SK-N-SH (cell line): ENCODE measurements around the gene DBNDD2. TPM values are rescaled to one million over a fixed set of nuclear protein-coding genes. Genes with fewer than 3 reads are reported as not detected.
A peak's percentile ranks its signal among the peaks of the same experiment; 100 is the strongest.

Experiments
- CTCF ChIA-PET: fragments of 300-600, 350-600 bp; formaldehyde crosslinking; extraction: SDS; loops from one replicate; lab custom pipeline; 2021; lab: Yijun Ruan, JAX
- POLR2A ChIA-PET: fragments of 350-600 bp; sonication (Branson Sonifier 250); formaldehyde crosslinking; extraction: SDS; loops from one replicate; lab custom pipeline; 2020; ENCODE audit warnings: antibody characterized with exemption, inconsistent platforms; lab: Yijun Ruan, JAX
- DNase-seq: peaks from one replicate; pipeline ENCODE4 v3.0.0; 2012
- H2AFZ ChIP-seq: fragments of 200-600 bp; sonication (generic); 2 replicates; pipeline ENCODE4 v1.8.1; 2016; ENCODE audit warnings: antibody characterized with exemption, mild to moderate bottlenecking, low read depth
- H3F3A ChIP-seq: fragments of 200-600 bp; sonication (generic); replicated peaks from 2 replicates; pipeline ENCODE3; 2016; ENCODE audit warnings: antibody characterized with exemption, mild to moderate bottlenecking; ENCODE audit not compliant: insufficient read depth
- H3K27ac ChIP-seq, 2 experiments: fragments of 200-500 bp in 1 of 2; fragments of 200-600 bp in 1 of 2; sonication (Bioruptor generic) in 1 of 2; sonication (generic), shearing (Covaris generic) in 1 of 2; 2 replicates each; pipeline versions ENCODE4 v1.5.1 to v1.6.1; 2014 to 2016; ENCODE audit warnings: low read depth in 2 of 2, inconsistent platforms in 1 of 2, low read length in 1 of 2, mild to moderate bottlenecking in 1 of 2, mixed read lengths in 1 of 2
- H3K27me3 ChIP-seq: fragments of 200-600 bp; sonication (generic), shearing (Covaris generic); 2 replicates; pipeline ENCODE4 v1.6.1; 2016; ENCODE audit warnings: mixed run types; ENCODE audit not compliant: insufficient read depth
- H3K36me3 ChIP-seq, 2 experiments: fragments of 200-500 bp in 1 of 2; fragments of 200-600 bp in 1 of 2; sonication (Bioruptor generic) in 1 of 2; sonication (generic) in 1 of 2; replicated peaks in 1 of 2; 2 replicates each; pipeline versions ENCODE3 to v1.5.1; 2014 to 2016; ENCODE audit warnings: low read length in 1 of 2, mild to moderate bottlenecking in 1 of 2; ENCODE audit not compliant: insufficient read depth in 2 of 2, control insufficient read depth in 1 of 2
- H3K4me1 ChIP-seq, 2 experiments: fragments of 200-500 bp in 1 of 2; fragments of 200-600 bp in 1 of 2; sonication (Bioruptor generic) in 1 of 2; sonication (generic), shearing (Covaris generic) in 1 of 2; 2 replicates each; pipeline versions ENCODE4 v1.5.1 to v1.6.1; 2014 to 2016; ENCODE audit warnings: low read depth in 1 of 2, low read length in 1 of 2, mixed run types in 1 of 2; ENCODE audit not compliant: insufficient read depth in 2 of 2, control insufficient read depth in 1 of 2
- H3K4me2 ChIP-seq: fragments of 200-600 bp; sonication (generic), shearing (Covaris generic); 2 replicates; pipeline ENCODE4 v1.6.1; 2017; ENCODE audit warnings: mixed run types
- H3K4me3 ChIP-seq, 2 experiments: fragments of 200-500 bp in 1 of 2; fragments of 200-600 bp in 1 of 2; sonication (Bioruptor generic) in 1 of 2; sonication (generic), shearing (Covaris generic) in 1 of 2; 2 replicates each; pipeline versions ENCODE4 v1.5.1 to v1.8.1; 2014 to 2016; ENCODE audit warnings: low read depth in 2 of 2, inconsistent platforms in 1 of 2, low read length in 1 of 2, mild to moderate bottlenecking in 1 of 2, mixed read lengths in 1 of 2, moderate library complexity in 1 of 2
- H3K79me2 ChIP-seq: fragments of 200-600 bp; sonication (generic); 2 replicates; pipeline ENCODE4 v1.8.1; 2017; ENCODE audit warnings: mild to moderate bottlenecking; ENCODE audit not compliant: insufficient read depth
- H3K9ac ChIP-seq: fragments of 200-600 bp; sonication (generic); 2 replicates; pipeline ENCODE4 v1.6.1; 2017; ENCODE audit warnings: mixed run types
- H3K9me2 ChIP-seq: fragments of 200-600 bp; sonication (generic); 2 replicates; pipeline ENCODE4 v1.6.1; 2017; ENCODE audit warnings: mixed run types
- H3K9me3 ChIP-seq: fragments of 200-600 bp; sonication (generic); 2 replicates; pipeline ENCODE4 v1.6.1; 2017; ENCODE audit warnings: mixed run types, mild to moderate bottlenecking, moderate library complexity
- H4K20me1 ChIP-seq: fragments of 200-600 bp; sonication (generic); 2 replicates; pipeline ENCODE4 v1.6.1; 2017; ENCODE audit warnings: mild to moderate bottlenecking, mixed run types; ENCODE audit not compliant: insufficient read depth
- CHD2 ChIP-seq: fragments of 150-350 bp; IDR thresholded peaks from 2 replicates; pipeline ENCODE4 v1.6.1; 2018; ENCODE audit warnings: low read length; ENCODE audit not compliant: partially characterized antibody
- EZH2phosphoT487 ChIP-seq: fragments of 200-600 bp; sonication (generic); IDR thresholded peaks from 2 replicates; pipeline ENCODE4 v1.6.1; 2017; ENCODE audit warnings: low read depth, mixed run types, mild to moderate bottlenecking, antibody characterized with exemption, moderate library complexity, borderline replicate concordance
- FOXJ3 ChIP-seq: sonication (generic); formaldehyde crosslinking; IDR thresholded peaks from 2 replicates; pipeline ENCODE4 v1.5.1; 2020; ENCODE audit warnings: mild to moderate bottlenecking, missing genetic modification reagents
- MXI1 ChIP-seq: IDR thresholded peaks from 2 replicates; pipeline ENCODE4 v1.6.1; 2012; ENCODE audit warnings: mild to moderate bottlenecking, low read depth, low read length, improper control_type of control experiment
- NRF1 ChIP-seq: IDR thresholded peaks from 2 replicates; pipeline ENCODE4 v1.6.1; 2012; ENCODE audit warnings: low read depth, mild to moderate bottlenecking, low read length
- RFX5 ChIP-seq: IDR thresholded peaks from 2 replicates; pipeline ENCODE4 v1.6.1; 2012; ENCODE audit warnings: mild to moderate bottlenecking, improper control_type of control experiment, low read length
- SIN3A ChIP-seq: IDR thresholded peaks from 2 replicates; pipeline ENCODE4 v1.6.1; 2012; ENCODE audit warnings: low read depth, mild to moderate bottlenecking, low read length, moderate library complexity, borderline replicate concordance
- TAF1 ChIP-seq: IDR thresholded peaks from 2 replicates; pipeline ENCODE4 v1.6.1; 2012; ENCODE audit warnings: low read depth, mild to moderate bottlenecking, low read length, moderate library complexity, borderline replicate concordance
- TCF12 ChIP-seq: IDR thresholded peaks from 2 replicates; pipeline ENCODE4 v1.4.0; 2012
- YY1 ChIP-seq: IDR thresholded peaks from 2 replicates; pipeline ENCODE4 v1.4.0; 2012; ENCODE audit warnings: low read depth, mild to moderate bottlenecking
- WGBS: methylation state at CpG from one replicate; pipeline ENCODE4 v1.1.6; 2017; ENCODE audit warnings: low lambda C conversion rate; 5-methylcytosine and 5-hydroxymethylcytosine counted together
- polyA plus RNA-seq, 3 experiments: library from polyadenylated mRNA; depleted of rRNA; stranded (reverse); fragments of >200 nt; gene quantifications; 2 replicates each; pipeline ENCODE4 v1.2.3, GENCODE V29; 2012
- TF ChIP-seq, protein P1 (sequence below): fragments of 150-350 bp; IDR thresholded peaks from 2 replicates; pipeline ENCODE4 v1.6.1; 2016; ENCODE audit warnings: mild to moderate bottlenecking, low read depth, low read length
- TF ChIP-seq, protein P2 (sequence below): IDR thresholded peaks from 2 replicates; pipeline ENCODE4 v1.4.0; 2012; ENCODE audit warnings: low read depth, borderline replicate concordance
- TF ChIP-seq, protein P3 (sequence below): fragments of 200-600 bp; sonication (generic); IDR thresholded peaks from 2 replicates; pipeline ENCODE4 v1.6.1; 2017; ENCODE audit warnings: antibody characterized with exemption, mild to moderate bottlenecking, moderate library complexity
- TF ChIP-seq, protein P4 (sequence below): fragments of 150-350 bp; IDR thresholded peaks from 2 replicates; pipeline ENCODE4 v1.6.1; 2017; ENCODE audit warnings: antibody characterized with exemption, low read length, low read depth, borderline replicate concordance

The DBNDD2 gene
- polyA plus RNA-seq, 1 of the 3 experiments (the other 2 are of a cell fraction), result 22.4 TPM

DNA sequence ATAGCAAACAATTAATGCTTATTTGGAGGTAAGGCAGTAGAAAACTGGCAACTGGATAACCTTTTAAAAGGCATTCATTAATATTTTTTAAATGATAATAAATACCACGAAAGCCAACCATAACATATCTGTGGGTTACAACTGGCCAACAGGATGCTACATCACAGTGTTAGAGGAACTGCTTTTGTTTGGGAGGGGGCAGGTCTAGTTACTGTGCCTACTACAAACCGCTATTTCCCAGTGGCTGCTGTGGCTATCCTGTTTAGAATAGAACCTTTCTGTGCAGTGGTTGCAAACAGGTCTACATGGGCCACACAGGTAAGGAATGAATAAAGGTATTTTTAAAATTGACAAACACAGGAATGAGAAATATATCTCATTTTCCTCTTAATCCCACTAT lies 8.8 kb downstream of the DBNDD2 start:
- peak overlapping the region; percentile 90 for H3K9ac ChIP-seq
- WGBS, result 28% methylated on average over 2 of the region's 2 CpGs
- no peak overlapping the region for H3K27ac ChIP-seq

More for the DNA sequence above, 8.8 kb downstream of the DBNDD2 start:
- Histone ChIP-seq H3K27me3 (no peaks in the 10 kb centered on the region), H3K4me2 (peak overlapping the region; percentile 84), H3K36me3 (peaks cover 16 to 38% of the 10 kb centered on the region in 2 experiments), H2AFZ (no peak overlapping the region), H3F3A (peaks cover 3% of the 10 kb centered on the region), H3K79me2 (peaks cover 24% of the 10 kb centered on the region), H3K4me3 (peak overlapping the region; percentile 74 to 100), H3K4me1 (peaks cover 6 to 7% of the 10 kb centered on the region in 2 experiments), H3K9me2 (no peaks in the 10 kb centered on the region), H4K20me1 (no peaks in the 10 kb centered on the region), H3K9me3 (no peaks in the 10 kb centered on the region)
- ChIA-PET CTCF (interaction anchor here (1.0 to 3.7 kb wide), 6 partner anchors 10 to 354 kb away, joined by 3 to 22 read pairs (median 6); no protein-coding TSS in a partner anchor), POLR2A (interaction anchor here (1.9 kb wide), 1 partner anchor 20 kb away, joined by 7 read pairs; no protein-coding TSS in a partner anchor)
- TF ChIP-seq, protein P1, sequence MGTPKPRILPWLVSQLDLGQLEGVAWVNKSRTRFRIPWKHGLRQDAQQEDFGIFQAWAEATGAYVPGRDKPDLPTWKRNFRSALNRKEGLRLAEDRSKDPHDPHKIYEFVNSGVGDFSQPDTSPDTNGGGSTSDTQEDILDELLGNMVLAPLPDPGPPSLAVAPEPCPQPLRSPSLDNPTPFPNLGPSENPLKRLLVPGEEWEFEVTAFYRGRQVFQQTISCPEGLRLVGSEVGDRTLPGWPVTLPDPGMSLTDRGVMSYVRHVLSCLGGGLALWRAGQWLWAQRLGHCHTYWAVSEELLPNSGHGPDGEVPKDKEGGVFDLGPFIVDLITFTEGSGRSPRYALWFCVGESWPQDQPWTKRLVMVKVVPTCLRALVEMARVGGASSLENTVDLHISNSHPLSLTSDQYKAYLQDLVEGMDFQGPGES, result no peak
- TF ChIP-seq YY1, result no peak
- no peak for TF ChIP-seq TAF1
- TF ChIP-seq, protein P2, sequence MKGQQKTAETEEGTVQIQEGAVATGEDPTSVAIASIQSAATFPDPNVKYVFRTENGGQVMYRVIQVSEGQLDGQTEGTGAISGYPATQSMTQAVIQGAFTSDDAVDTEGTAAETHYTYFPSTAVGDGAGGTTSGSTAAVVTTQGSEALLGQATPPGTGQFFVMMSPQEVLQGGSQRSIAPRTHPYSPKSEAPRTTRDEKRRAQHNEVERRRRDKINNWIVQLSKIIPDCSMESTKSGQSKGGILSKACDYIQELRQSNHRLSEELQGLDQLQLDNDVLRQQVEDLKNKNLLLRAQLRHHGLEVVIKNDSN, result no peak
- no peak for TF ChIP-seq NRF1
- TF ChIP-seq SIN3A, result no peak
- TF ChIP-seq EZH2phosphoT487, result no peak
- no peak for TF ChIP-seq FOXJ3 (CRISPR knock-in tag)
- TF ChIP-seq CHD2, result no peak
- TF ChIP-seq, protein P3, sequence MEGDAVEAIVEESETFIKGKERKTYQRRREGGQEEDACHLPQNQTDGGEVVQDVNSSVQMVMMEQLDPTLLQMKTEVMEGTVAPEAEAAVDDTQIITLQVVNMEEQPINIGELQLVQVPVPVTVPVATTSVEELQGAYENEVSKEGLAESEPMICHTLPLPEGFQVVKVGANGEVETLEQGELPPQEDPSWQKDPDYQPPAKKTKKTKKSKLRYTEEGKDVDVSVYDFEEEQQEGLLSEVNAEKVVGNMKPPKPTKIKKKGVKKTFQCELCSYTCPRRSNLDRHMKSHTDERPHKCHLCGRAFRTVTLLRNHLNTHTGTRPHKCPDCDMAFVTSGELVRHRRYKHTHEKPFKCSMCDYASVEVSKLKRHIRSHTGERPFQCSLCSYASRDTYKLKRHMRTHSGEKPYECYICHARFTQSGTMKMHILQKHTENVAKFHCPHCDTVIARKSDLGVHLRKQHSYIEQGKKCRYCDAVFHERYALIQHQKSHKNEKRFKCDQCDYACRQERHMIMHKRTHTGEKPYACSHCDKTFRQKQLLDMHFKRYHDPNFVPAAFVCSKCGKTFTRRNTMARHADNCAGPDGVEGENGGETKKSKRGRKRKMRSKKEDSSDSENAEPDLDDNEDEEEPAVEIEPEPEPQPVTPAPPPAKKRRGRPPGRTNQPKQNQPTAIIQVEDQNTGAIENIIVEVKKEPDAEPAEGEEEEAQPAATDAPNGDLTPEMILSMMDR, result no peak
- TF ChIP-seq RFX5, result no peak
- TF ChIP-seq TCF12, result no peak
- TF ChIP-seq, protein P4, sequence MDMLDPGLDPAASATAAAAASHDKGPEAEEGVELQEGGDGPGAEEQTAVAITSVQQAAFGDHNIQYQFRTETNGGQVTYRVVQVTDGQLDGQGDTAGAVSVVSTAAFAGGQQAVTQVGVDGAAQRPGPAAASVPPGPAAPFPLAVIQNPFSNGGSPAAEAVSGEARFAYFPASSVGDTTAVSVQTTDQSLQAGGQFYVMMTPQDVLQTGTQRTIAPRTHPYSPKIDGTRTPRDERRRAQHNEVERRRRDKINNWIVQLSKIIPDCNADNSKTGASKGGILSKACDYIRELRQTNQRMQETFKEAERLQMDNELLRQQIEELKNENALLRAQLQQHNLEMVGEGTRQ, result no peak
- no peak for TF ChIP-seq MXI1
- DNase-seq, result no peak
